ENCODE data around the gene AOPEP.

GRCh38 chr9:94874316-94874715 lies 147.8 kb downstream of the AOPEP start:
- TF ChIP-seq, protein P1, sequence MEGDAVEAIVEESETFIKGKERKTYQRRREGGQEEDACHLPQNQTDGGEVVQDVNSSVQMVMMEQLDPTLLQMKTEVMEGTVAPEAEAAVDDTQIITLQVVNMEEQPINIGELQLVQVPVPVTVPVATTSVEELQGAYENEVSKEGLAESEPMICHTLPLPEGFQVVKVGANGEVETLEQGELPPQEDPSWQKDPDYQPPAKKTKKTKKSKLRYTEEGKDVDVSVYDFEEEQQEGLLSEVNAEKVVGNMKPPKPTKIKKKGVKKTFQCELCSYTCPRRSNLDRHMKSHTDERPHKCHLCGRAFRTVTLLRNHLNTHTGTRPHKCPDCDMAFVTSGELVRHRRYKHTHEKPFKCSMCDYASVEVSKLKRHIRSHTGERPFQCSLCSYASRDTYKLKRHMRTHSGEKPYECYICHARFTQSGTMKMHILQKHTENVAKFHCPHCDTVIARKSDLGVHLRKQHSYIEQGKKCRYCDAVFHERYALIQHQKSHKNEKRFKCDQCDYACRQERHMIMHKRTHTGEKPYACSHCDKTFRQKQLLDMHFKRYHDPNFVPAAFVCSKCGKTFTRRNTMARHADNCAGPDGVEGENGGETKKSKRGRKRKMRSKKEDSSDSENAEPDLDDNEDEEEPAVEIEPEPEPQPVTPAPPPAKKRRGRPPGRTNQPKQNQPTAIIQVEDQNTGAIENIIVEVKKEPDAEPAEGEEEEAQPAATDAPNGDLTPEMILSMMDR (IDR thresholded peaks at IDR 0.05), result no peak
- no peak for TF ChIP-seq POLR2A (IDR thresholded peaks at IDR 0.05)
- no peak for TF ChIP-seq POLR2AphosphoS5 (IDR thresholded peaks at IDR 0.05)
